Thyroid gland (tissue), 4 donors: ENCODE data around the gene PLET1.

Experiments used
- CTCF ChIP-seq, 6 experiments: fragments of 200-600 bp in 3 of 6; fragments of 450-650 bp in 3 of 6; sonication (generic) in 3 of 6; IDR thresholded peaks; one replicate each; pipeline ENCODE4 v1.5.1; 2016 to 2019; ENCODE audit warnings: antibody characterized with exemption in 6 of 6, mild to moderate bottlenecking in 2 of 6, inconsistent platforms in 1 of 6, moderate library complexity in 1 of 6
- POLR2A ChIP-seq, 2 donors: fragments of 450-650 bp; IDR thresholded peaks; one replicate each; pipeline ENCODE4 v1.6.1; 2017; ENCODE audit warnings: antibody characterized with exemption in 2 of 2, mild to moderate bottlenecking in 2 of 2, moderate library complexity in 1 of 2

GRCh38 chr11:112307616-112308015 is 47.0 kb upstream of the PLET1 start:
- TF ChIP-seq CTCF (IDR thresholded peaks at IDR 0.05) (no peak), POLR2A (IDR thresholded peaks at IDR 0.05) (no peak)
